Stimulated activated CD4-positive, alpha-beta T cell treated with anti-CD3 and anti-CD28 coated beads, Interleukin-4, amount 100 ng/mL, for 24 hours (primary cell): ENCODE data around the gene RFFL.

Source experiments
- DNase-seq: peaks from one replicate; pipeline ENCODE4 v3.0.0-alpha.2; 2020

RFFL gene

GRCh38 chr17:35080536-35080935, 17.0 kb upstream of the RFFL start:
- no peak for DNase-seq

GRCh38 chr17:35079547-35080423, 16.3 kb upstream of the RFFL start:
- no peak for DNase-seq

GRCh38 chr17:35076874-35077273, 13.4 kb upstream of the RFFL start:
- DNase-seq, result no peak

GRCh38 chr17:35074711-35075707, 11.5 kb upstream of the RFFL start:
- DNase-seq, result no peak

GRCh38 chr17:35073991-35074627, 10.6 kb upstream of the RFFL start:
- DNase-seq, result peak; percentile 31

GRCh38 chr17:35073183-35073790, 9.8 kb upstream of the RFFL start:
- DNase-seq, result peak; percentile 38

- no peak for DNase-seq
These were observed 5.8 kb upstream of the RFFL start for GRCh38 chr17:35069311-35069710.

- no peak for DNase-seq
These were observed 4.7 kb upstream of the RFFL start for GRCh38 chr17:35068249-35068648.

GRCh38 chr17:35065880-35066279, 2.4 kb upstream of the RFFL start:
- no peak for DNase-seq

GRCh38 chr17:35064516-35065215, 1.2 kb upstream of the RFFL start:
- DNase-seq, result no peak

- no peak for DNase-seq
These were observed 1.2 kb downstream of the RFFL start for GRCh38 chr17:35062308-35062707.

GRCh38 chr17:35057332-35057915, 6.1 kb downstream of the RFFL start:
- DNase-seq, result no peak

- DNase-seq, result no peak
These were observed 7.5 kb downstream of the RFFL start for GRCh38 chr17:35056013-35056412.

- DNase-seq, result no peak
These were observed 10.3 kb downstream of the RFFL start for GRCh38 chr17:35053204-35053603.

- no peak for DNase-seq
These were observed 10.7 kb downstream of the RFFL start for GRCh38 chr17:35052780-35053179.

GRCh38 chr17:35052241-35052610, 11.3 kb downstream of the RFFL start:
- no peak for DNase-seq

- DNase-seq, result no peak
These were observed 11.8 kb downstream of the RFFL start for GRCh38 chr17:35051579-35052240.

GRCh38 chr17:35051183-35051578, 12.3 kb downstream of the RFFL start:
- DNase-seq, result peak; percentile 37

- DNase-seq, result no peak
These were observed 13.3 kb downstream of the RFFL start for GRCh38 chr17:35050170-35050569.

- DNase-seq, result no peak
These were observed 14.7 kb downstream of the RFFL start for GRCh38 chr17:35048685-35049379.
